Adrenal gland (tissue), 5 donors: ENCODE data around the gene MMP26.

ENCODE experiments used
- POLR2A ChIP-seq, 2 donors: fragments of 450-650 bp; IDR thresholded peaks; one replicate each; pipeline ENCODE4 v1.6.1; 2017; ENCODE audit warnings: antibody characterized with exemption in 2 of 2, mild to moderate bottlenecking in 2 of 2, moderate library complexity in 1 of 2
- TF ChIP-seq, protein P1 (sequence below), 6 experiments: fragments of 450-650 bp in 4 of 6; fragments of 200-600 bp in 2 of 6; sonication (generic) in 1 of 6; IDR thresholded peaks; 1 replicate in 5 of 6; 2 replicates in 1 of 6; pipeline versions ENCODE4 v1.5.1 to v1.8.0; 2016 to 2021; ENCODE audit warnings: antibody characterized with exemption in 6 of 6, mild to moderate bottlenecking in 2 of 6, moderate library complexity in 1 of 6
- donor health status: DM: no; HTN: no; CAD: no.

DNA sequence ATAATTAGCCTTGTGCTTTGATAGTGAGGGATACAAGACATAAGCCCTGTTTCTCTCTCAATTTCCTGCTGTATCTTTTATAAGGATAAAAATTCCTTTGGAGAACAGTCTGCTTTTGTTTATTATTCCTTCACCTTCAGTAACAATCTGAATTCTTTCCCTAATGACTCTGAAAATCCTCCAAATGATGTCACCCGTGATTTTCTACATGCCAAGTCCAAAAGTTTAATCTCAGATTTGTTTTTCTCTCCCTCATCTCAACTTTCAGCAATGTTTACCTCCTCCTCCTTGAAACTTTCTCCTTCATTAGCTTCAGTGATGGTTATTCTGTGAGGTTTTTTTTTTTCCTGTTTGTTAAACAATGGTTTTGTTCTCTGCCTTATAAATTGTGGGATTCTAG is 9.1 kb upstream of the MMP26 start:
- TF ChIP-seq, protein P1, sequence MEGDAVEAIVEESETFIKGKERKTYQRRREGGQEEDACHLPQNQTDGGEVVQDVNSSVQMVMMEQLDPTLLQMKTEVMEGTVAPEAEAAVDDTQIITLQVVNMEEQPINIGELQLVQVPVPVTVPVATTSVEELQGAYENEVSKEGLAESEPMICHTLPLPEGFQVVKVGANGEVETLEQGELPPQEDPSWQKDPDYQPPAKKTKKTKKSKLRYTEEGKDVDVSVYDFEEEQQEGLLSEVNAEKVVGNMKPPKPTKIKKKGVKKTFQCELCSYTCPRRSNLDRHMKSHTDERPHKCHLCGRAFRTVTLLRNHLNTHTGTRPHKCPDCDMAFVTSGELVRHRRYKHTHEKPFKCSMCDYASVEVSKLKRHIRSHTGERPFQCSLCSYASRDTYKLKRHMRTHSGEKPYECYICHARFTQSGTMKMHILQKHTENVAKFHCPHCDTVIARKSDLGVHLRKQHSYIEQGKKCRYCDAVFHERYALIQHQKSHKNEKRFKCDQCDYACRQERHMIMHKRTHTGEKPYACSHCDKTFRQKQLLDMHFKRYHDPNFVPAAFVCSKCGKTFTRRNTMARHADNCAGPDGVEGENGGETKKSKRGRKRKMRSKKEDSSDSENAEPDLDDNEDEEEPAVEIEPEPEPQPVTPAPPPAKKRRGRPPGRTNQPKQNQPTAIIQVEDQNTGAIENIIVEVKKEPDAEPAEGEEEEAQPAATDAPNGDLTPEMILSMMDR (IDR thresholded peaks at IDR 0.05), result no peak
- TF ChIP-seq POLR2A (IDR thresholded peaks at IDR 0.05), result no peak
